Thoracic aorta (tissue), 2 donors: ENCODE measurements around the gene CTSK. TPM values are rescaled to one million over a fixed set of nuclear protein-coding genes. Genes with fewer than 3 reads are reported as not detected.
A peak's percentile ranks its signal among the peaks of the same experiment; 100 is the strongest.

Source experiments
- ATAC-seq: fragments of 150-250 bp; one replicate; pipeline ENCODE4 v1.8.0; 2017; ENCODE audit warnings: low read depth; ENCODE audit not compliant: insufficient number of reproducible peaks, low FRiP score
- DNase-seq: peaks from one replicate; pipeline ENCODE4 v3.0.0-alpha.2; 2020; ENCODE audit warnings: low spot score
- H3K27ac ChIP-seq, 2 donors: fragments of 200-600 bp; sonication (generic); 1 replicate in 1 of 2; 2 replicates in 1 of 2; pipeline ENCODE4 v1.5.1; 2016; ENCODE audit warnings: mild to moderate bottlenecking in 2 of 2, moderate library complexity in 2 of 2
- H3K27me3 ChIP-seq: fragments of 200-600 bp; sonication (generic); replicated peaks from 2 replicates; pipeline ENCODE4 v1.6.0; 2016; ENCODE audit warnings: mild to moderate bottlenecking; ENCODE audit not compliant: insufficient read depth
- H3K36me3 ChIP-seq: fragments of 200-600 bp; sonication (generic); one replicate; pipeline ENCODE4 v1.5.1; 2016
- H3K4me1 ChIP-seq, 2 donors: fragments of 200-600 bp; sonication (generic); 1 replicate in 1 of 2; 2 replicates in 1 of 2; pipeline versions ENCODE4 v1.5.1 to v1.6.0; 2016; ENCODE audit warnings: low read depth in 2 of 2, mild to moderate bottlenecking in 1 of 2; ENCODE audit not compliant: control insufficient read depth in 1 of 2
- H3K4me3 ChIP-seq: fragments of 200-600 bp; sonication (generic); 2 replicates; pipeline ENCODE4 v1.5.1; 2016; ENCODE audit warnings: mild to moderate bottlenecking
- H3K9me3 ChIP-seq: fragments of 200-600 bp; sonication (generic); 2 replicates; pipeline ENCODE4 v1.5.1; 2016
- CTCF ChIP-seq: fragments of 200-600 bp; sonication (generic); IDR thresholded peaks from one replicate; pipeline ENCODE4 v1.5.1; 2019; ENCODE audit warnings: antibody characterized with exemption
- total RNA-seq, 2 donors: library from RNA; depleted of rRNA; stranded (reverse); fragments of >200 nt; gene quantifications; one replicate each; pipeline versions ENCODE4 v1.1.0 to v1.2.3, GENCODE V29; 2016

The CTSK gene
- total RNA-seq, 2 donors from 2014 or later, result 70.7 to 117 TPM

- Histone ChIP-seq H3K27me3 (no peaks in the 10 kb centered on the region), H3K36me3 (no peaks in the 10 kb centered on the region), H3K4me1 (no peaks in the 10 kb centered on the region), H3K4me3 (no peak overlapping the region), H3K9me3 (no peaks in the 10 kb centered on the region), H3K27ac (no peak overlapping the region)
- TF ChIP-seq CTCF, result no peak
- no peak for ATAC-seq
- no peak for DNase-seq
Observed at GRCh38 chr1:150791585-150791984, 16.5 kb downstream of the CTSK start.

GRCh38 chr1:150789396-150789795 lies 18.7 kb downstream of the CTSK start:
- H3K9me3 ChIP-seq, result no peaks in the 10 kb centered on the region
- no peaks in the 10 kb centered on the region for H3K4me1 ChIP-seq
- no peak for DNase-seq
- peak; percentile 17 for ATAC-seq
- H3K27ac ChIP-seq, result no peak overlapping the region
- no peak overlapping the region for H3K4me3 ChIP-seq
- TF ChIP-seq CTCF, result no peak
- H3K36me3 ChIP-seq, result no peaks in the 10 kb centered on the region
- H3K27me3 ChIP-seq, result no peaks in the 10 kb centered on the region

- Histone ChIP-seq H3K36me3 (no peaks in the 10 kb centered on the region), H3K9me3 (no peaks in the 10 kb centered on the region), H3K4me3 (no peak overlapping the region), H3K4me1 (no peaks in the 10 kb centered on the region), H3K27me3 (no peaks in the 10 kb centered on the region), H3K27ac (no peak overlapping the region)
- no peak for TF ChIP-seq CTCF
- no peak for DNase-seq
- ATAC-seq, result no peak
Observed at GRCh38 chr1:150788946-150789345, 19.1 kb downstream of the CTSK start.

GRCh38 chr1:150787455-150787854 lies 20.6 kb downstream of the CTSK start:
- no peak overlapping the region for H3K4me3 ChIP-seq
- no peaks in the 10 kb centered on the region for H3K36me3 ChIP-seq
- H3K27me3 ChIP-seq, result no peaks in the 10 kb centered on the region
- DNase-seq (no peak), ATAC-seq (no peak)
- no peak overlapping the region for H3K27ac ChIP-seq
- no peak for TF ChIP-seq CTCF
- H3K9me3 ChIP-seq, result no peaks in the 10 kb centered on the region
- H3K4me1 ChIP-seq, result no peaks in the 10 kb centered on the region

GRCh38 chr1:150780510-150780909 lies 27.6 kb downstream of the CTSK start:
- H3K9me3 ChIP-seq, result no peaks in the 10 kb centered on the region
- no peak for TF ChIP-seq CTCF
- H3K27me3 ChIP-seq, result no peaks in the 10 kb centered on the region
- no peak overlapping the region for H3K27ac ChIP-seq
- no peak overlapping the region for H3K4me3 ChIP-seq
- H3K36me3 ChIP-seq, result no peaks in the 10 kb centered on the region
- DNase-seq, result no peak
- no peaks in the 10 kb centered on the region for H3K4me1 ChIP-seq
- ATAC-seq, result no peak
